LNCaP clone FGC (cell line): Measurements from ENCODE around the gene PGM5.

Experiments used
- DNase-seq: peaks from one replicate; pipeline ENCODE4 v3.0.0-alpha.2; 2011; ENCODE audit warnings: low read depth
- H3K4me3 ChIP-seq: 2 replicates; pipeline ENCODE4 v1.5.1; 2011; ENCODE audit warnings: mild to moderate bottlenecking, low read depth, low read length, control low read depth
- CTCF ChIP-seq: IDR thresholded peaks from 2 replicates; pipeline ENCODE4 v1.5.1; 2012; ENCODE audit warnings: mild to moderate bottlenecking; ENCODE audit not compliant: control insufficient read depth, insufficient read depth; ENCODE audit errors: extremely low read depth

PGM5 gene

GRCh38 chr9:68538200-68538599, 181.8 kb downstream of the PGM5 start:
- no peak for TF ChIP-seq CTCF

GRCh38 chr9:68540712-68541535, 184.5 kb downstream of the PGM5 start, which contains the start of gene TMEM252:
TSS of gene TMEM252 (minus strand) at chr9:68540883. CDS start at chr9:68540814, 69 bp downstream.
- H3K4me3 ChIP-seq: no peak within 1 kb of the TSS
- DNase-seq: no peak
- TF ChIP-seq CTCF: no peak

More at GRCh38 chr9:68538200-68538599, 181.8 kb downstream of the PGM5 start:
- DNase-seq: no peak
- no peak overlapping the region for H3K4me3 ChIP-seq

GRCh38 chr9:68541568-68541967, 185.2 kb downstream of the PGM5 start:
- DNase-seq: no peak
- TF ChIP-seq CTCF: no peak
- H3K4me3 ChIP-seq: no peak overlapping the region

DNA sequence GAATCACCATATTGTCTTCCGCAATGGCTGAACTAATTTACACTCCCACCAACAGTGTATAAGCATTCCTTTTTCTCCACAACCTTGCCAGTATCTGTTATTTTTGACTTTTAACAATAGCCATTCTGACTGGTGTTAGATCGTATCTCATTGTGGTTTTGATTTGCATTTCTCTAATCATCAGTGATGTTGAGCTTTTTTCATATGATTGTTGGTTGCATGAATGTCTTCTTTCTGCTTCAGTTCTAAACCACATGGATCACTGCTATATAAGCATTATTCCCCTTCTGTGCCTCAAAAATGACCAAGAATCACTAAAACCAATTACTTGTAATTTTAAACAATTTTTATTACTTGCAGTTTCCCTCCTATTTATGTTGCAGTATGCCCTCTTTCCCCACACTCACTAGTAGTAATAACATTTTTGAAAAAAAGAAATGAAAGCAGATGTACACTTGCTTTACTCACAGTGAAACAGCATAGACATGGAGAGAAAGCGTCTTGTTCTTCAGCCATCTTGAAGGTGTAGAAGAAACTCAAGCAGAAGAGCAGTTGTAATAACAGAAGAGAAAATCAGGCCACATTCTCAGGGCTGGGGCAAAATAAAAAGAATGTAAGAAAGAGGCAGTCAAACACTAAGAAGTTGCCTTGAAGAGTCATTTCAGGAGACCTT, 188.8 kb downstream of the PGM5 start:
- no peak for DNase-seq
- TF ChIP-seq CTCF: no peak
- no peak overlapping the region for H3K4me3 ChIP-seq

- no peak for TF ChIP-seq CTCF
- no peak for DNase-seq
- H3K4me3 ChIP-seq: no peak overlapping the region
These were observed 190.4 kb downstream of the PGM5 start for GRCh38 chr9:68546596-68547390.

- no peak for TF ChIP-seq CTCF
- no peak overlapping the region for H3K4me3 ChIP-seq
- no peak for DNase-seq
These were observed 191.0 kb downstream of the PGM5 start for GRCh38 chr9:68547417-68547816.
